Immature natural killer cell (primary cell): Measurements from ENCODE around the gene ZCCHC24. TPM values are rescaled to one million over a fixed set of nuclear protein-coding genes. Genes with fewer than 3 reads are reported as not detected.

Experiments
- DNase-seq, 3 donors: peaks; one replicate each; pipeline ENCODE4 v3.0.0; 2022; ENCODE audit warnings: mixed read lengths in 1 of 3
- H3K27ac Mint-ChIP-seq, 6 donors: one replicate each; pipeline ENCODE4 v1.8.0; 2020; ENCODE audit warnings: mixed read lengths in 6 of 6, mild to moderate bottlenecking in 5 of 6, inconsistent platforms in 4 of 6, moderate library complexity in 3 of 6
- H3K27me3 Mint-ChIP-seq, 3 donors: one replicate each; pipeline ENCODE4 v1.8.0; 2020 to 2021; ENCODE audit warnings: low read depth in 3 of 3, mild to moderate bottlenecking in 3 of 3, mixed read lengths in 3 of 3, moderate library complexity in 3 of 3, inconsistent platforms in 1 of 3
- H3K36me3 Mint-ChIP-seq, 3 donors: one replicate each; pipeline ENCODE4 v1.8.0; 2020; ENCODE audit warnings: mixed read lengths in 3 of 3, inconsistent platforms in 2 of 3, mild to moderate bottlenecking in 2 of 3
- H3K4me1 Mint-ChIP-seq, 2 donors: one replicate each; pipeline ENCODE4 v1.8.0; 2020; ENCODE audit warnings: inconsistent platforms in 2 of 2, mild to moderate bottlenecking in 2 of 2, mixed read lengths in 2 of 2, moderate library complexity in 1 of 2
- H3K4me3 Mint-ChIP-seq, 5 donors: one replicate each; pipeline ENCODE4 v1.8.0; 2020; ENCODE audit warnings: mild to moderate bottlenecking in 5 of 5, mixed read lengths in 5 of 5, inconsistent platforms in 3 of 5, moderate library complexity in 3 of 5
- H3K9me3 Mint-ChIP-seq, 6 donors: one replicate each; pipeline ENCODE4 v1.8.0; 2020; ENCODE audit warnings: mild to moderate bottlenecking in 6 of 6, mixed read lengths in 6 of 6, inconsistent platforms in 4 of 6, moderate library complexity in 3 of 6
- polyA plus RNA-seq, 3 donors: library from polyadenylated mRNA; unstranded; fragments of 300-500 nt; fragmentation: Illumina TruSeq; gene quantifications; one replicate each; pipeline ENCODE4 v1.2.3, GENCODE V29; 2021

ZCCHC24 gene
- polyA plus RNA-seq, 3 donors from 2014 or later: 1.6 to 2.2 (median 1.7) TPM

GRCh38 chr10:79436850-79437103 lies 8.6 kb downstream of the ZCCHC24 start:
- Mint-ChIP-seq H3K27ac (no peak overlapping the region), H3K9me3 (no peaks in the 10 kb centered on the region), H3K4me3 (no peak overlapping the region), H3K36me3 (peaks cover 0 to 3% (median 0%) of the 10 kb centered on the region in 3 donors), H3K4me1 (no peaks in the 10 kb centered on the region), H3K27me3 (peaks cover 0 to 2% (median 0%) of the 10 kb centered on the region in 3 donors)
- no peak for DNase-seq

- peaks cover 0 to 2% (median 0%) of the 10 kb centered on the region in 3 donors for H3K27me3 Mint-ChIP-seq
- H3K27ac Mint-ChIP-seq: no peak overlapping the region
- H3K36me3 Mint-ChIP-seq: peaks cover 0 to 3% (median 0%) of the 10 kb centered on the region in 3 donors
- no peak for DNase-seq
- no peak overlapping the region for H3K4me3 Mint-ChIP-seq
- no peaks in the 10 kb centered on the region for H3K9me3 Mint-ChIP-seq
- no peaks in the 10 kb centered on the region for H3K4me1 Mint-ChIP-seq
Observed at GRCh38 chr10:79436066-79436849, 9.2 kb downstream of the ZCCHC24 start.

- Mint-ChIP-seq H3K27ac (no peak overlapping the region), H3K4me1 (no peaks in the 10 kb centered on the region), H3K4me3 (no peak overlapping the region), H3K36me3 (peaks cover 0 to 3% (median 0%) of the 10 kb centered on the region in 3 donors), H3K27me3 (peaks cover 0 to 2% (median 0%) of the 10 kb centered on the region in 3 donors), H3K9me3 (no peaks in the 10 kb centered on the region)
- DNase-seq: no peak
Observed at GRCh38 chr10:79435271-79436065, 10.0 kb downstream of the ZCCHC24 start.

GRCh38 chr10:79434821-79435251 lies 10.6 kb downstream of the ZCCHC24 start:
- Mint-ChIP-seq H3K36me3 (peaks cover 0 to 3% (median 0%) of the 10 kb centered on the region in 3 donors), H3K27ac (no peak overlapping the region), H3K4me3 (no peak overlapping the region), H3K27me3 (peaks cover 0 to 2% (median 0%) of the 10 kb centered on the region in 3 donors), H3K4me1 (no peaks in the 10 kb centered on the region), H3K9me3 (no peaks in the 10 kb centered on the region)
- no peak for DNase-seq

- H3K36me3 Mint-ChIP-seq: peaks cover 0 to 1% (median 0%) of the 10 kb centered on the region in 3 donors
Observed at GRCh38 chr10:79434223-79434687, 11.2 kb downstream of the ZCCHC24 start.

GRCh38 chr10:79433324-79434222 lies 11.9 kb downstream of the ZCCHC24 start:
- H3K9me3 Mint-ChIP-seq: no peaks in the 10 kb centered on the region
- no peak overlapping the region for H3K4me3 Mint-ChIP-seq
- H3K4me1 Mint-ChIP-seq: no peaks in the 10 kb centered on the region
- DNase-seq: no peak
- H3K36me3 Mint-ChIP-seq: peaks cover 0 to 6% (median 0%) of the 10 kb centered on the region in 3 donors
- H3K27ac Mint-ChIP-seq: peak overlapping the region in 1 of 6 donors; percentile 40
- no peaks in the 10 kb centered on the region for H3K27me3 Mint-ChIP-seq

More at GRCh38 chr10:79434223-79434687, 11.2 kb downstream of the ZCCHC24 start:
- no peaks in the 10 kb centered on the region for H3K27me3 Mint-ChIP-seq
- no peaks in the 10 kb centered on the region for H3K9me3 Mint-ChIP-seq
- DNase-seq: no peak
- H3K4me3 Mint-ChIP-seq: no peak overlapping the region
- no peak overlapping the region for H3K27ac Mint-ChIP-seq
- H3K4me1 Mint-ChIP-seq: no peaks in the 10 kb centered on the region

GRCh38 chr10:79431891-79432831 lies 13.3 kb downstream of the ZCCHC24 start:
- no peak overlapping the region for H3K27ac Mint-ChIP-seq
- no peaks in the 10 kb centered on the region for H3K4me1 Mint-ChIP-seq
- peaks cover 8 to 12% (median 11%) of the 10 kb centered on the region in 3 donors for H3K36me3 Mint-ChIP-seq
- no peaks in the 10 kb centered on the region for H3K9me3 Mint-ChIP-seq
- H3K27me3 Mint-ChIP-seq: peaks cover 0 to 1% (median 0%) of the 10 kb centered on the region in 3 donors
- no peak overlapping the region for H3K4me3 Mint-ChIP-seq
- no peak for DNase-seq

GRCh38 chr10:79431428-79431827 lies 14.0 kb downstream of the ZCCHC24 start:
- DNase-seq: no peak
- H3K27ac Mint-ChIP-seq: no peak overlapping the region
- no peaks in the 10 kb centered on the region for H3K9me3 Mint-ChIP-seq
- peaks cover 9 to 16% (median 13%) of the 10 kb centered on the region in 3 donors for H3K36me3 Mint-ChIP-seq
- no peak overlapping the region for H3K4me3 Mint-ChIP-seq
- peaks cover 0 to 1% (median 0%) of the 10 kb centered on the region in 3 donors for H3K27me3 Mint-ChIP-seq
- H3K4me1 Mint-ChIP-seq: no peaks in the 10 kb centered on the region

- Mint-ChIP-seq H3K36me3 (peaks cover 13 to 21% (median 18%) of the 10 kb centered on the region in 3 donors), H3K27ac (no peak overlapping the region), H3K9me3 (no peaks in the 10 kb centered on the region), H3K4me1 (no peaks in the 10 kb centered on the region), H3K27me3 (peaks cover 0 to 1% (median 0%) of the 10 kb centered on the region in 3 donors), H3K4me3 (no peak overlapping the region)
- no peak for DNase-seq
Observed at GRCh38 chr10:79430936-79431335, 14.5 kb downstream of the ZCCHC24 start.

GRCh38 chr10:79430325-79430905 lies 15.0 kb downstream of the ZCCHC24 start:
- Mint-ChIP-seq H3K4me1 (no peaks in the 10 kb centered on the region), H3K36me3 (peaks cover 13 to 26% (median 20%) of the 10 kb centered on the region in 3 donors), H3K9me3 (no peaks in the 10 kb centered on the region), H3K4me3 (no peak overlapping the region), H3K27me3 (peaks cover 0 to 1% (median 0%) of the 10 kb centered on the region in 3 donors), H3K27ac (no peak overlapping the region)
- no peak for DNase-seq

- H3K4me1 Mint-ChIP-seq: no peaks in the 10 kb centered on the region
- no peak for DNase-seq
- no peaks in the 10 kb centered on the region for H3K9me3 Mint-ChIP-seq
- no peak overlapping the region for H3K4me3 Mint-ChIP-seq
- peaks cover 14 to 29% (median 20%) of the 10 kb centered on the region in 3 donors for H3K36me3 Mint-ChIP-seq
- no peak overlapping the region for H3K27ac Mint-ChIP-seq
- H3K27me3 Mint-ChIP-seq: peaks cover 0 to 1% (median 0%) of the 10 kb centered on the region in 3 donors
Observed at GRCh38 chr10:79429751-79430150, 15.7 kb downstream of the ZCCHC24 start.

- Mint-ChIP-seq H3K4me1 (no peaks in the 10 kb centered on the region), H3K27me3 (peaks cover 0 to 2% (median 1%) of the 10 kb centered on the region in 3 donors), H3K36me3 (peaks cover 20 to 38% (median 20%) of the 10 kb centered on the region in 3 donors), H3K4me3 (no peak overlapping the region), H3K9me3 (no peaks in the 10 kb centered on the region), H3K27ac (no peak overlapping the region)
- no peak for DNase-seq
Observed at GRCh38 chr10:79427965-79428364, 17.5 kb downstream of the ZCCHC24 start.
